ENCODE measurements around the gene CRAMP1. TPM values are rescaled to one million over a fixed set of nuclear protein-coding genes. Genes with fewer than 3 reads are reported as not detected.

CRAMP1 gene
- total and polyA plus RNA-seq, 2 of the 8 experiments (the other 6 are each of a cell fraction or from before 2014, with no cell fraction given) = 19.2 to 23.2 TPM

GRCh38 chr16:1670866-1671265 is 58.7 kb downstream of the CRAMP1 start (continued):
- TF ChIP-seq CHD7 (IDR thresholded peaks at IDR 0.05; ENCODE audit: insufficient replicate concordance, low read length) (no peak), CEBPB (IDR thresholded peaks at IDR 0.05; ENCODE audit: low read depth, low read length) (no peak), TAF7 (optimal IDR thresholded peaks at IDR 0.05; ENCODE audit: borderline replicate concordance, low read depth, low read length) (no peak)
